Smooth muscle cell (in vitro differentiated cells): ENCODE measurements around the gene SSX5. TPM values are rescaled to one million over a fixed set of nuclear protein-coding genes. Genes with fewer than 3 reads are reported as not detected.
"Not testable (repeated sequence)": the region's sequence is repeated elsewhere in the genome, so short reads cannot be mapped to it uniquely, and the experiment has no call there.

Experiments used
- DNase-seq: peaks from one replicate; lab custom pipeline; 2025; ENCODE audit not compliant: unreplicated experiment; lab: John Stamatoyannopoulos, UW
- H2AFZ ChIP-seq: fragments of 200-600 bp; sonication (generic); 2 replicates; pipeline ENCODE4 v1.6.0; 2016; ENCODE audit warnings: antibody characterized with exemption, low read depth, mild to moderate bottlenecking
- H3F3A ChIP-seq: fragments of 200-600 bp; sonication (generic); 2 replicates; pipeline ENCODE4 v1.6.0; 2017; ENCODE audit warnings: antibody characterized with exemption, low read depth
- H3K27ac ChIP-seq: fragments of 200-600 bp; sonication (generic); 2 replicates; pipeline ENCODE4 v1.5.1; 2016; ENCODE audit warnings: low read depth, mild to moderate bottlenecking
- H3K27me3 ChIP-seq: fragments of 200-600 bp; sonication (generic); 2 replicates; pipeline ENCODE4 v1.6.1; 2016; ENCODE audit warnings: low read depth, mild to moderate bottlenecking
- H3K36me3 ChIP-seq: fragments of 200-600 bp; sonication (generic); 2 replicates; pipeline ENCODE4 v1.5.1; 2016; ENCODE audit warnings: low read depth
- H3K4me1 ChIP-seq: fragments of 200-600 bp; sonication (generic); 2 replicates; pipeline ENCODE4 v1.5.1; 2016; ENCODE audit warnings: low read depth
- H3K4me2 ChIP-seq: fragments of 200-600 bp; sonication (generic); 2 replicates; pipeline ENCODE4 v1.6.0; 2016; ENCODE audit warnings: mild to moderate bottlenecking
- H3K4me3 ChIP-seq: fragments of 200-600 bp; sonication (generic); 2 replicates; pipeline ENCODE4 v1.5.1; 2016; ENCODE audit warnings: mild to moderate bottlenecking
- H3K79me2 ChIP-seq: fragments of 200-600 bp; sonication (generic); 2 replicates; pipeline ENCODE4 v1.6.0; 2016; ENCODE audit warnings: low read depth, mild to moderate bottlenecking
- H3K9ac ChIP-seq: fragments of 200-600 bp; sonication (generic); 2 replicates; pipeline ENCODE4 v1.6.0; 2016; ENCODE audit warnings: low read depth
- H3K9me3 ChIP-seq: fragments of 200-600 bp; sonication (generic); replicated peaks from 2 replicates; pipeline ENCODE4 v1.5.1; 2016; ENCODE audit warnings: low read depth
- H4K20me1 ChIP-seq: fragments of 200-600 bp; sonication (generic); 2 replicates; pipeline ENCODE4 v1.6.0; 2016; ENCODE audit warnings: low read depth
- WGBS: methylation state at CpG from one replicate; pipeline ENCODE4 v1.1.7; 2016; ENCODE audit warnings: low lambda C conversion rate; 5-methylcytosine and 5-hydroxymethylcytosine counted together
- polyA plus RNA-seq: library from polyadenylated mRNA; unstranded; fragments of >200 nt; fragmentation: Nextera tagmentation; extraction: Ambion mirVana; gene quantifications from 2 replicates; pipeline ENCODE4 v1.2.1, GENCODE V29; 2016
- total RNA-seq: library from RNA; depleted of rRNA; stranded (reverse); fragments of >200 nt; gene quantifications from 2 replicates; pipeline ENCODE4 v1.2.3, GENCODE V29; 2014
- TF ChIP-seq, protein P1 (sequence below): fragments of 200-600 bp; sonication (generic); IDR thresholded peaks from 2 replicates; pipeline ENCODE4 v1.5.1; 2017; ENCODE audit warnings: borderline replicate concordance, mild to moderate bottlenecking, antibody characterized with exemption; ENCODE audit not compliant: insufficient read depth, poor library complexity, severe bottlenecking

SSX5 gene, protein sequence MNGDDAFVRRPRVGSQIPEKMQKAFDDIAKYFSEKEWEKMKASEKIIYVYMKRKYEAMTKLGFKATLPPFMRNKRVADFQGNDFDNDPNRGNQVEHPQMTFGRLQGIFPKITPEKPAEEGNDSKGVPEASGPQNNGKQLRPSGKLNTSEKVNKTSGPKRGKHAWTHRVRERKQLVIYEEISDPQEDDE
- total RNA-seq: not detected in 2 replicates
- not detected in 2 replicates for polyA plus RNA-seq

GRCh38 chrX:48196745-48197201 is at the start of gene SSX5:
TSS of gene SSX5 (minus strand) at chrX:48196795. CDS start at chrX:48195358, 1,437 bp downstream.
- Histone ChIP-seq H3K4me1 (no peaks in the 10 kb centered on the region), H3K4me3 (no peak within 1 kb of the TSS), H3K36me3 (no peaks in the 10 kb centered on the region), H3K9me3 (no peaks in the 10 kb centered on the region), H3F3A (no peaks in the 10 kb centered on the region), H3K27me3 (no peaks in the 10 kb centered on the region), H3K27ac (no peak within 1 kb of the TSS), H3K9ac (no peak within 1 kb of the TSS), H4K20me1 (no peaks in the 10 kb centered on the region), H2AFZ (no peak within 1 kb of the TSS), H3K79me2 (no peaks in the 10 kb centered on the region), H3K4me2 (no peak within 1 kb of the TSS)
- DNase-seq: no peak
- TF ChIP-seq, protein P1, sequence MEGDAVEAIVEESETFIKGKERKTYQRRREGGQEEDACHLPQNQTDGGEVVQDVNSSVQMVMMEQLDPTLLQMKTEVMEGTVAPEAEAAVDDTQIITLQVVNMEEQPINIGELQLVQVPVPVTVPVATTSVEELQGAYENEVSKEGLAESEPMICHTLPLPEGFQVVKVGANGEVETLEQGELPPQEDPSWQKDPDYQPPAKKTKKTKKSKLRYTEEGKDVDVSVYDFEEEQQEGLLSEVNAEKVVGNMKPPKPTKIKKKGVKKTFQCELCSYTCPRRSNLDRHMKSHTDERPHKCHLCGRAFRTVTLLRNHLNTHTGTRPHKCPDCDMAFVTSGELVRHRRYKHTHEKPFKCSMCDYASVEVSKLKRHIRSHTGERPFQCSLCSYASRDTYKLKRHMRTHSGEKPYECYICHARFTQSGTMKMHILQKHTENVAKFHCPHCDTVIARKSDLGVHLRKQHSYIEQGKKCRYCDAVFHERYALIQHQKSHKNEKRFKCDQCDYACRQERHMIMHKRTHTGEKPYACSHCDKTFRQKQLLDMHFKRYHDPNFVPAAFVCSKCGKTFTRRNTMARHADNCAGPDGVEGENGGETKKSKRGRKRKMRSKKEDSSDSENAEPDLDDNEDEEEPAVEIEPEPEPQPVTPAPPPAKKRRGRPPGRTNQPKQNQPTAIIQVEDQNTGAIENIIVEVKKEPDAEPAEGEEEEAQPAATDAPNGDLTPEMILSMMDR: no peak
- 89% methylated on average over 12 of the region's 12 CpGs for WGBS

GRCh38 chrX:48224196-48224595 is 27.6 kb upstream of the SSX5 start:
- not testable (repeated sequence) for H3F3A ChIP-seq, H3K36me3 ChIP-seq, H3K4me3 ChIP-seq, H3K27me3 ChIP-seq, H3K4me2 ChIP-seq, DNase-seq, H3K9ac ChIP-seq, H3K9me3 ChIP-seq, H2AFZ ChIP-seq, H3K79me2 ChIP-seq, H3K27ac ChIP-seq, H3K4me1 ChIP-seq, H4K20me1 ChIP-seq
- 86% methylated on average over 4 of the region's 4 CpGs for WGBS

- not testable (repeated sequence) for H3K4me1 ChIP-seq, H3K9me3 ChIP-seq, H3K4me2 ChIP-seq, H3F3A ChIP-seq, H3K79me2 ChIP-seq, H4K20me1 ChIP-seq, DNase-seq, H2AFZ ChIP-seq, H3K27ac ChIP-seq, H3K36me3 ChIP-seq, H3K27me3 ChIP-seq, H3K9ac ChIP-seq, H3K4me3 ChIP-seq
- 64% methylated on average over 4 of the region's 4 CpGs for WGBS
Measured at GRCh38 chrX:48214341-48214740, 17.7 kb upstream of the SSX5 start.

GRCh38 chrX:48190024-48190423 is 6.6 kb downstream of the SSX5 start:
- H4K20me1 ChIP-seq, DNase-seq, H3F3A ChIP-seq, H3K27ac ChIP-seq, H3K9ac ChIP-seq, H3K36me3 ChIP-seq, H3K9me3 ChIP-seq, H3K27me3 ChIP-seq, H3K4me1 ChIP-seq, H3K4me3 ChIP-seq, H3K4me2 ChIP-seq, H2AFZ ChIP-seq, H3K79me2 ChIP-seq: not testable (repeated sequence)
- 62% methylated on average over 5 of the region's 5 CpGs for WGBS

- H3K4me2 ChIP-seq, H3K9ac ChIP-seq: not testable (repeated sequence)
- WGBS: 60% methylated on average over 5 of the region's 5 CpGs
Measured at GRCh38 chrX:48181882-48182281, 14.7 kb downstream of the SSX5 start.

More at GRCh38 chrX:48181882-48182281, 14.7 kb downstream of the SSX5 start:
- not testable (repeated sequence) for H3K27ac ChIP-seq, H4K20me1 ChIP-seq, H3K9me3 ChIP-seq, H3K27me3 ChIP-seq, H3K79me2 ChIP-seq, DNase-seq, H3K4me3 ChIP-seq, H2AFZ ChIP-seq, H3F3A ChIP-seq, H3K36me3 ChIP-seq, H3K4me1 ChIP-seq
